A549 (cell line): Measurements from ENCODE around the gene SLC11A1. TPM values are rescaled to one million over a fixed set of nuclear protein-coding genes. Genes with fewer than 3 reads are reported as not detected.
A peak's percentile ranks its signal among the peaks of the same experiment; 100 is the strongest.

Source experiments
- ATAC-seq, 2 experiments: fragments of 200-7000 bp in 1 of 2; fragments of >200 bp in 1 of 2; cut with Nextera tagmentation in 1 of 2; cut with Tn5 transposase in 1 of 2; 3 replicates each; pipeline versions ENCODE4 v1.8.0 to v1.9.1; 2018 to 2020; ENCODE audit warnings: mild to moderate bottlenecking in 1 of 2, moderate library complexity in 1 of 2
- CTCF ChIA-PET: fragments of 300-600 bp; sonication (Branson Sonifier 250); formaldehyde crosslinking; extraction: SDS; loops from one replicate; lab custom pipeline; 2021; ENCODE audit warnings: antibody characterized with exemption, inconsistent platforms; lab: Yijun Ruan, JAX
- POLR2A ChIA-PET: fragments of 350-600 bp; formaldehyde crosslinking; extraction: SDS; loops from one replicate; lab custom pipeline; 2021; ENCODE audit warnings: antibody characterized with exemption, inconsistent platforms; lab: Yijun Ruan, JAX
- DNase-seq, 2 experiments: peaks; one replicate each; pipeline versions ENCODE4 v3.0.0 to v3.0.0-alpha.2; 2011 to 2016; ENCODE audit warnings: low read depth in 1 of 2, low spot score in 1 of 2
- FAIRE-seq: peaks from 2 replicates; lab custom pipeline; 2011; peaks lifted over from hg19 to GRCh38; lab: Jason Lieb, UNC
- H3K27ac ChIP-seq, 2 experiments: fragments of >200 bp; sonication (Bioruptor Twin); formaldehyde crosslinking; 3 replicates each; pipeline ENCODE4 v1.5.1; 2016 to 2017
- H3K4me1 ChIP-seq: fragments of >200 bp; sonication (Bioruptor Twin); formaldehyde crosslinking; 3 replicates; pipeline ENCODE4 v1.6.1; 2016
- H3K4me2 ChIP-seq: fragments of >200 bp; sonication (Bioruptor Twin); formaldehyde crosslinking; 3 replicates; pipeline ENCODE4 v1.6.1; 2016
- H3K4me3 ChIP-seq: fragments of >200 bp; sonication (Bioruptor Twin); formaldehyde crosslinking; 3 replicates; pipeline ENCODE4 v1.5.1; 2016
- H3K9me3 ChIP-seq: fragments of >200 bp; sonication (Bioruptor Twin); formaldehyde crosslinking; 3 replicates; pipeline ENCODE4 v1.6.1; 2016
- FOSL2 ChIP-seq, 2 experiments: fragments of 450-650 bp in 1 of 2; fragments of >200 bp in 1 of 2; sonication (Bioruptor Twin) in 1 of 2; formaldehyde crosslinking; IDR thresholded peaks; 2 replicates each; pipeline versions ENCODE4 v1.5.0 to v1.6.1; 2016 to 2020; ENCODE audit warnings: mild to moderate bottlenecking in 1 of 2, moderate library complexity in 1 of 2
- HDAC2 ChIP-seq: fragments of 200-600 bp; sonication (generic); IDR thresholded peaks from 2 replicates; pipeline ENCODE4 v1.6.1; 2016
- HOXA7 ChIP-seq: fragments of 250-450 bp; sonication (Bioruptor Pico); IDR thresholded peaks from 2 replicates; pipeline ENCODE4 v1.5.0; 2020; ENCODE audit warnings: mild to moderate bottlenecking, moderate library complexity
- KDM1A ChIP-seq: fragments of 200-600 bp; sonication (generic); IDR thresholded peaks from 2 replicates; pipeline ENCODE4 v1.6.1; 2016; ENCODE audit warnings: low read depth, mild to moderate bottlenecking
- MAFK ChIP-seq: fragments of 450-650 bp; IDR thresholded peaks from 2 replicates; pipeline ENCODE4 v1.6.1; 2014; ENCODE audit not compliant: partially characterized antibody
- MAZ ChIP-seq: fragments of 150-350 bp; IDR thresholded peaks from 2 replicates; pipeline ENCODE4 v1.6.1; 2014; ENCODE audit warnings: antibody characterized with exemption, low read depth, low read length, borderline replicate concordance
- POLR2A ChIP-seq: IDR thresholded peaks from 2 replicates; pipeline ENCODE4 v1.6.1; 2012; ENCODE audit warnings: mild to moderate bottlenecking, low read length
- SMC3 ChIP-seq: fragments of >200 bp; sonication (Bioruptor Twin); formaldehyde crosslinking; IDR thresholded peaks from 3 replicates; pipeline ENCODE4 v1.6.1; 2018; ENCODE audit warnings: inconsistent platforms
- TFCP2L1 ChIP-seq: fragments of 250-450 bp; sonication (Bioruptor Pico); IDR thresholded peaks from 2 replicates; pipeline ENCODE4 v1.5.0; 2021; ENCODE audit warnings: mild to moderate bottlenecking
- ZNF302 ChIP-seq: fragments of 250-450 bp; sonication (Bioruptor Pico); IDR thresholded peaks from 2 replicates; pipeline ENCODE4 v1.9.0; 2021; ENCODE audit warnings: inconsistent platforms, mild to moderate bottlenecking, moderate library complexity
- WGBS: methylation state at CpG from one replicate; pipeline ENCODE4 v1.1.6; 2017; ENCODE audit errors: missing lambda C conversion rate; 5-methylcytosine and 5-hydroxymethylcytosine counted together
- polyA plus RNA-seq, 4 experiments: library from polyadenylated mRNA; depleted of rRNA in 3 of 4; stranded (reverse); fragments of >200 nt; fragmentation: RNase III in 1 of 4; extraction: RNeasy Plus Mini Kit Qiagen cat#74134 plus additional on column Dnase treatment in 1 of 4; gene quantifications; 2 replicates in 3 of 4; 3 replicates in 1 of 4; pipeline ENCODE4 v1.2.3, GENCODE V29; 2011 to 2017
- TF ChIP-seq, protein P1 (sequence below): fragments of 250-450 bp; sonication (Bioruptor Pico); IDR thresholded peaks from 2 replicates; pipeline ENCODE4 v1.5.0; 2020; ENCODE audit warnings: low read depth, mild to moderate bottlenecking, moderate library complexity
- TF ChIP-seq, protein P2 (sequence below): IDR thresholded peaks from 2 replicates; pipeline ENCODE4 v1.6.1; 2012
- TF ChIP-seq, protein P3 (sequence below): fragments of >200 bp; sonication (Bioruptor Twin); formaldehyde crosslinking; IDR thresholded peaks from 2 replicates; pipeline ENCODE4 v1.6.1; 2016
- TF ChIP-seq, protein P4 (sequence below): fragments of >200 bp; sonication (Bioruptor Twin); formaldehyde crosslinking; IDR thresholded peaks from 3 replicates; pipeline ENCODE4 v1.5.1; 2016
- TF ChIP-seq, protein P5 (sequence below): fragments of 200-600 bp; sonication (generic); IDR thresholded peaks from 2 replicates; pipeline ENCODE4 v1.6.1; 2016; ENCODE audit warnings: antibody characterized with exemption, mild to moderate bottlenecking, moderate library complexity
- TF ChIP-seq, protein P6 (sequence below): IDR thresholded peaks from 2 replicates; pipeline ENCODE4 v1.6.1; 2012; ENCODE audit warnings: low read depth, borderline replicate concordance
- TF ChIP-seq, protein P7 (sequence below): fragments of 150-350 bp; IDR thresholded peaks from 2 replicates; pipeline ENCODE4 v1.6.1; 2014; ENCODE audit warnings: low read depth, mild to moderate bottlenecking, low read length

Gene SLC11A1
- polyA plus RNA-seq, 2 of the 4 experiments (the other 2 are of a cell fraction), result 0.18 to 0.52 TPM

DNA sequence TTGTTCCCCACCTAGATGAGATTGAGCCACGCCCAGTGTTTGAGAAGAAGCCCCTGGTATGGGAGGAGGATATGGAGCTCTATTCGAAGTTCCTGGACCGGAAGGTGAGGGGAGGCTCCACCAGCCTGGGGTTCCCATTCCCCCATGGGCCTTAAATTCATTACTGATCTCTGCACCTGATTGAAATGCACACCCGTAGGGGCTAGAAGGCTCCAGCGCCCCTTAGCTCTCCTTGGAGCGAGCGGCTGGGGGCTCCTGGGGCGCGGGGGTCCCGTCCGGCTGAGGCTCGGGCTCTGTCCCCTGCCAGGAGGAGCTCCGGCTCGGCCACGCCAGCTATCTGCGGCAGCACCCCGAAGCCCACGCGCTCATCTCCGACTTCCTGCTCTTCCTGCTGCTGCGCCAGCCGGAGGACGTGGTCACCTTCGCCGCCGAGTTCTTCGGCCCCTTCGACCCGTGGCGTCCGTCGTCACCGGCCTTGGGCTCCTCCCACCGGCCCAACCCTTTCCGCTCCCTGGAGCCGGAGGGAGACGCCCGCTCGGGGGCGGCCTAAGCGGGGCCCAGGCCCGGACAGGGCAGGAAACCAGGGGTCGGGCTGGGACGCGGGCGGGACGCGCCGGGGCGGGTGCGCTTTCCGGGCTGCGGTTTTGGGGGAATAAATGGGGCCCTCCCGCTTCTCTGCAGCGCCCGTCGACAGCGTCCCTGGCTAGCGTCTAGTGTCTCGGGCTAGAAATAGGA lies 14.5 kb upstream of the SLC11A1 start (continued):
- TF ChIP-seq, protein P1, sequence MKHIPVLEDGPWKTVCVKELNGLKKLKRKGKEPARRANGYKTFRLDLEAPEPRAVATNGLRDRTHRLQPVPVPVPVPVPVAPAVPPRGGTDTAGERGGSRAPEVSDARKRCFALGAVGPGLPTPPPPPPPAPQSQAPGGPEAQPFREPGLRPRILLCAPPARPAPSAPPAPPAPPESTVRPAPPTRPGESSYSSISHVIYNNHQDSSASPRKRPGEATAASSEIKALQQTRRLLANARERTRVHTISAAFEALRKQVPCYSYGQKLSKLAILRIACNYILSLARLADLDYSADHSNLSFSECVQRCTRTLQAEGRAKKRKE (CRISPR knock-in tag), result 0 out of 2 replicates have a peak, but pooled peaks have one; percentile 12
- TF ChIP-seq, protein P2, sequence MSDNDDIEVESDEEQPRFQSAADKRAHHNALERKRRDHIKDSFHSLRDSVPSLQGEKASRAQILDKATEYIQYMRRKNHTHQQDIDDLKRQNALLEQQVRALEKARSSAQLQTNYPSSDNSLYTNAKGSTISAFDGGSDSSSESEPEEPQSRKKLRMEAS, result peak; percentile 71
- peak; percentile 88 for TF ChIP-seq TFCP2L1 (CRISPR knock-in tag)

DNA sequence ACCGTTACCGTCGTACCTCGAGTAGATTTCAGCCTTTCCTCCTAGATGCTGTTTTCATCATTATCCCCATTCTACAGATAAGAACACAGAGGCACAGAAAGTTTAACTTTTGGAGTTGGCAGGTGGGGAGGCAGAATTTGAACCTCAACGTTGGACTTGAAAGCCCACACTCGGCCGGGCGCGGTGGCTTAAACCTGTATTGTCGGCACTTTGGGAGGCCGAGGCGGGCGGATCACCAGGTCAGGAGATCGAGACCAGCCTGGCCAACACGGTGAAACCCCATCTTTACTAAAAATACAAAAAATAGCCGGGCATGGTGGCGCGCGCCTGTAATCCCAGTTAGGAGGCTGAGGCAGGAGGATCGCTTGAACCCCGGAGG lies 13.9 kb upstream of the SLC11A1 start:
- Histone ChIP-seq H3K27ac (peak overlapping the region; percentile 86 to 91), H3K4me1 (0 out of 3 replicates have a peak, but pooled peaks cover 3% of the 10 kb centered on the region), H3K9me3 (0 out of 3 replicates have a peak, but pooled peaks cover 7% of the 10 kb centered on the region), H3K4me2 (peak overlapping the region; percentile 91), H3K4me3 (peak overlapping the region; percentile 58)
- 75% methylated on average over 21 of the region's 21 CpGs for WGBS
- FAIRE-seq (no peak), ATAC-seq (no peak), DNase-seq (no peak)
- POLR2A ChIA-PET, result no interaction called here
- TF ChIP-seq HOXA7 (CRISPR knock-in tag) (no peak), KDM1A (peak; percentile 94), HDAC2 (peak; percentile 80; the same call in 1 of the 2 replicates)
- CTCF ChIA-PET, result interaction anchor here (2.1 kb wide), 1 partner anchor 11 kb away, joined by 18 read pairs; the partner anchor contains the start of gene CATIP

DNA sequence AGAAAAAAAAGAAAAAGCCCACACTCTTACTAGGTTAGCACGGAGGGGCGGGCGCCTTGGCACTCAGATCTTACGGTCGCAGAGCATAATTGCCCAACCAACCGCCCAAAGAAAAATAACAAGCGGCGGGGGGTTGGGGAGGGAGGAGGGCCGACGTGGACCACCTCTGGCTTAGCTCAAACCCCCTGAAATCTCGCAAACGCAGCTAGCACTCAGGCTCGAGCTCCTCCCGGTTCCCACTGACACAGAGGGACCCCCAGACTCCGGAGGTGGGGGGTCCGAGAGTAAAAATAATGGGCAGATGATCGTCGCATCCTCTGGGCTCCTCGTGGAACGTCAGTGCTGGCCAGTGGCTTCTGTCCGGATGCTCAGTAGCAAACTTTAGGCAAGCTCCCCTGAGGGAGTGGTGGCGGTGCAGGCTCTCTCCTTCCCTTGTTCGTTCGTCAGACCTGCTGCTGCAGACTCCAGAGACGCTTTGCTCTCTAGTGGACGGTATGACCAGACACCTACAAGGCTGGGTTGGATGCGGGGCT lies 13.4 kb upstream of the SLC11A1 start:
- Histone ChIP-seq H3K4me3 (no peak overlapping the region), H3K9me3 (0 out of 3 replicates have a peak, but pooled peaks cover 7% of the 10 kb centered on the region)
- no peak for FAIRE-seq
- TF ChIP-seq SMC3 (no peak), MAFK (no peak), POLR2A (no peak), FOSL2 (IDR thresholded peaks at IDR 0.05) (no peak), FOSL2 (CRISPR knock-in tag; IDR thresholded peaks at IDR 0.05) (no peak), MAZ (no peak), ZNF302 (CRISPR knock-in tag) (no peak)
- TF ChIP-seq, protein P3, sequence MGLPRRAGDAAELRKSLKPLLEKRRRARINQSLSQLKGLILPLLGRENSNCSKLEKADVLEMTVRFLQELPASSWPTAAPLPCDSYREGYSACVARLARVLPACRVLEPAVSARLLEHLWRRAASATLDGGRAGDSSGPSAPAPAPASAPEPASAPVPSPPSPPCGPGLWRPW, result no peak
- TF ChIP-seq, protein P4, sequence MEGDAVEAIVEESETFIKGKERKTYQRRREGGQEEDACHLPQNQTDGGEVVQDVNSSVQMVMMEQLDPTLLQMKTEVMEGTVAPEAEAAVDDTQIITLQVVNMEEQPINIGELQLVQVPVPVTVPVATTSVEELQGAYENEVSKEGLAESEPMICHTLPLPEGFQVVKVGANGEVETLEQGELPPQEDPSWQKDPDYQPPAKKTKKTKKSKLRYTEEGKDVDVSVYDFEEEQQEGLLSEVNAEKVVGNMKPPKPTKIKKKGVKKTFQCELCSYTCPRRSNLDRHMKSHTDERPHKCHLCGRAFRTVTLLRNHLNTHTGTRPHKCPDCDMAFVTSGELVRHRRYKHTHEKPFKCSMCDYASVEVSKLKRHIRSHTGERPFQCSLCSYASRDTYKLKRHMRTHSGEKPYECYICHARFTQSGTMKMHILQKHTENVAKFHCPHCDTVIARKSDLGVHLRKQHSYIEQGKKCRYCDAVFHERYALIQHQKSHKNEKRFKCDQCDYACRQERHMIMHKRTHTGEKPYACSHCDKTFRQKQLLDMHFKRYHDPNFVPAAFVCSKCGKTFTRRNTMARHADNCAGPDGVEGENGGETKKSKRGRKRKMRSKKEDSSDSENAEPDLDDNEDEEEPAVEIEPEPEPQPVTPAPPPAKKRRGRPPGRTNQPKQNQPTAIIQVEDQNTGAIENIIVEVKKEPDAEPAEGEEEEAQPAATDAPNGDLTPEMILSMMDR, result no peak
- TF ChIP-seq, protein P5, sequence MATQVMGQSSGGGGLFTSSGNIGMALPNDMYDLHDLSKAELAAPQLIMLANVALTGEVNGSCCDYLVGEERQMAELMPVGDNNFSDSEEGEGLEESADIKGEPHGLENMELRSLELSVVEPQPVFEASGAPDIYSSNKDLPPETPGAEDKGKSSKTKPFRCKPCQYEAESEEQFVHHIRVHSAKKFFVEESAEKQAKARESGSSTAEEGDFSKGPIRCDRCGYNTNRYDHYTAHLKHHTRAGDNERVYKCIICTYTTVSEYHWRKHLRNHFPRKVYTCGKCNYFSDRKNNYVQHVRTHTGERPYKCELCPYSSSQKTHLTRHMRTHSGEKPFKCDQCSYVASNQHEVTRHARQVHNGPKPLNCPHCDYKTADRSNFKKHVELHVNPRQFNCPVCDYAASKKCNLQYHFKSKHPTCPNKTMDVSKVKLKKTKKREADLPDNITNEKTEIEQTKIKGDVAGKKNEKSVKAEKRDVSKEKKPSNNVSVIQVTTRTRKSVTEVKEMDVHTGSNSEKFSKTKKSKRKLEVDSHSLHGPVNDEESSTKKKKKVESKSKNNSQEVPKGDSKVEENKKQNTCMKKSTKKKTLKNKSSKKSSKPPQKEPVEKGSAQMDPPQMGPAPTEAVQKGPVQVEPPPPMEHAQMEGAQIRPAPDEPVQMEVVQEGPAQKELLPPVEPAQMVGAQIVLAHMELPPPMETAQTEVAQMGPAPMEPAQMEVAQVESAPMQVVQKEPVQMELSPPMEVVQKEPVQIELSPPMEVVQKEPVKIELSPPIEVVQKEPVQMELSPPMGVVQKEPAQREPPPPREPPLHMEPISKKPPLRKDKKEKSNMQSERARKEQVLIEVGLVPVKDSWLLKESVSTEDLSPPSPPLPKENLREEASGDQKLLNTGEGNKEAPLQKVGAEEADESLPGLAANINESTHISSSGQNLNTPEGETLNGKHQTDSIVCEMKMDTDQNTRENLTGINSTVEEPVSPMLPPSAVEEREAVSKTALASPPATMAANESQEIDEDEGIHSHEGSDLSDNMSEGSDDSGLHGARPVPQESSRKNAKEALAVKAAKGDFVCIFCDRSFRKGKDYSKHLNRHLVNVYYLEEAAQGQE, result no peak
- TF ChIP-seq, protein P6, sequence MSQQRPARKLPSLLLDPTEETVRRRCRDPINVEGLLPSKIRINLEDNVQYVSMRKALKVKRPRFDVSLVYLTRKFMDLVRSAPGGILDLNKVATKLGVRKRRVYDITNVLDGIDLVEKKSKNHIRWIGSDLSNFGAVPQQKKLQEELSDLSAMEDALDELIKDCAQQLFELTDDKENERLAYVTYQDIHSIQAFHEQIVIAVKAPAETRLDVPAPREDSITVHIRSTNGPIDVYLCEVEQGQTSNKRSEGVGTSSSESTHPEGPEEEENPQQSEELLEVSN, result no peak
- TF ChIP-seq, protein P7, sequence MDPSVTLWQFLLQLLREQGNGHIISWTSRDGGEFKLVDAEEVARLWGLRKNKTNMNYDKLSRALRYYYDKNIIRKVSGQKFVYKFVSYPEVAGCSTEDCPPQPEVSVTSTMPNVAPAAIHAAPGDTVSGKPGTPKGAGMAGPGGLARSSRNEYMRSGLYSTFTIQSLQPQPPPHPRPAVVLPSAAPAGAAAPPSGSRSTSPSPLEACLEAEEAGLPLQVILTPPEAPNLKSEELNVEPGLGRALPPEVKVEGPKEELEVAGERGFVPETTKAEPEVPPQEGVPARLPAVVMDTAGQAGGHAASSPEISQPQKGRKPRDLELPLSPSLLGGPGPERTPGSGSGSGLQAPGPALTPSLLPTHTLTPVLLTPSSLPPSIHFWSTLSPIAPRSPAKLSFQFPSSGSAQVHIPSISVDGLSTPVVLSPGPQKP, result no peak
- TF ChIP-seq, all 56 proteins: peak for 0
- 0 out of 3 replicates have a peak, but pooled peaks cover 3% of the 10 kb centered on the region for H3K4me1 ChIP-seq
- no peak overlapping the region; a peak in 1 of 6 replicates for H3K27ac ChIP-seq
- ChIA-PET POLR2A (no interaction called here), CTCF (interaction anchor here (1.3 kb wide), 1 partner anchor 27 kb away, joined by 5 read pairs; no protein-coding TSS in a partner anchor)
- DNase-seq (no peak), ATAC-seq (peak in 1 of 2 experiments; percentile 15; a peak in 2 of 6 replicates)
- 78% methylated on average over 24 of the region's 27 CpGs for WGBS
- H3K4me2 ChIP-seq, result peak overlapping the region; percentile 91; the same call in 2 of the 3 replicates
